ENCODE results near the gene SLC7A6. TPM values are rescaled to one million over a fixed set of nuclear protein-coding genes. Genes with fewer than 3 reads are reported as not detected.

Gene SLC7A6
- total RNA-seq: 10 to 100 TPM; 69.0 to 97.7 TPM

- Mint-ChIP-seq H3K9me3 (no peaks in the 10 kb centered on the region), H3K27ac (peak within 1 kb of the TSS; percentile 97), H3K36me3 (peaks cover 10 to 20% of the 10 kb centered on the region in 2 donors)
- ATAC-seq (peak; percentile 73 to 80), DNase-seq (ENCODE audit: low spot score in 2 of 2) (peak; percentile 83 to 88)
These were observed at the start of gene SLC7A6 for GRCh38 chr16:68264128-68265077. TSS of gene SLC7A6 (plus strand) at chr16:68264526. CDS start at chr16:68274727, 10,201 bp downstream.

- H3K9me3 Mint-ChIP-seq: no peaks in the 10 kb centered on the region
- DNase-seq (ENCODE audit: low spot score in 2 of 2) (no peak), ATAC-seq (no peak)
- no peak overlapping the region for H3K27ac Mint-ChIP-seq
- peaks cover 0 to 13% of the 10 kb centered on the region in 2 donors for H3K36me3 Mint-ChIP-seq
These were observed 49.6 kb upstream of the SLC7A6 start for GRCh38 chr16:68214726-68215125.

GRCh38 chr16:68215302-68215701, 49.0 kb upstream of the SLC7A6 start:
- DNase-seq (ENCODE audit: low spot score in 2 of 2) (no peak), ATAC-seq (no peak)
- Mint-ChIP-seq H3K27ac (peak overlapping the region in 1 of 2 donors; percentile 10), H3K36me3 (peaks cover 0 to 7% of the 10 kb centered on the region in 2 donors), H3K9me3 (no peaks in the 10 kb centered on the region)

DNA sequence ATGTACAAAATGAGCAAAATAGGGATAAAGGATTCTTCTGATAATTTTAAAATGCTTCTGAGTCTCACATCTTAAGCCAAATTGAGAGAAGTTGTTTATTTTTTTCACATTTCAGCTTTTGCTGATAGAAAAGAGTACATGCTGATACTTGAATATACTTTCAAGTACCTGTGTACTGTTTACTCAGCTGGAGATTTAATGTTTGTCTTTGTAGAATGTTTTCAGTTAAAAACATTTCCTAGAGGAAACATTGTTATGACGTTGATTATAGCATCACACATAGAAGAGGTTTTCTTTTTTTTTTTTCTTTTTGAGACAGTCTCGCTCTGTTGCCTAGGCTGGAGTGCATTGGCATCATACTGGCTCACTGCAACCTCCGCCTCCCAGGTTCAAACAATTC, 48.1 kb upstream of the SLC7A6 start:
- Mint-ChIP-seq H3K36me3 (no peaks in the 10 kb centered on the region), H3K9me3 (no peaks in the 10 kb centered on the region), H3K27ac (peak overlapping the region in 1 of 2 donors; percentile 68)
- no peak for DNase-seq (ENCODE audit: low spot score in 2 of 2)
- no peak for ATAC-seq

GRCh38 chr16:68217506-68217905, 46.8 kb upstream of the SLC7A6 start:
- Mint-ChIP-seq H3K27ac (peak overlapping the region; percentile 64 to 78), H3K36me3 (no peaks in the 10 kb centered on the region), H3K9me3 (no peaks in the 10 kb centered on the region)
- ATAC-seq: peak in 1 of 2 donors; percentile 20
- DNase-seq (ENCODE audit: low spot score in 2 of 2): no peak

- DNase-seq (ENCODE audit: low spot score in 2 of 2) (no peak), ATAC-seq (no peak)
- H3K36me3 Mint-ChIP-seq: no peaks in the 10 kb centered on the region
- H3K9me3 Mint-ChIP-seq: no peaks in the 10 kb centered on the region
- H3K27ac Mint-ChIP-seq: peak overlapping the region in 1 of 2 donors; percentile 75
These were observed 44.5 kb upstream of the SLC7A6 start for GRCh38 chr16:68219725-68220351.

- Mint-ChIP-seq H3K27ac (no peak overlapping the region), H3K36me3 (no peaks in the 10 kb centered on the region), H3K9me3 (no peaks in the 10 kb centered on the region)
- ATAC-seq (no peak), DNase-seq (ENCODE audit: low spot score in 2 of 2) (no peak)
These were observed 41.3 kb upstream of the SLC7A6 start for GRCh38 chr16:68223072-68223471.

GRCh38 chr16:68226116-68226515, 38.2 kb upstream of the SLC7A6 start:
- H3K27ac Mint-ChIP-seq: peak overlapping the region; percentile 4 to 81
- no peak for ATAC-seq
- H3K9me3 Mint-ChIP-seq: no peaks in the 10 kb centered on the region

DNA sequence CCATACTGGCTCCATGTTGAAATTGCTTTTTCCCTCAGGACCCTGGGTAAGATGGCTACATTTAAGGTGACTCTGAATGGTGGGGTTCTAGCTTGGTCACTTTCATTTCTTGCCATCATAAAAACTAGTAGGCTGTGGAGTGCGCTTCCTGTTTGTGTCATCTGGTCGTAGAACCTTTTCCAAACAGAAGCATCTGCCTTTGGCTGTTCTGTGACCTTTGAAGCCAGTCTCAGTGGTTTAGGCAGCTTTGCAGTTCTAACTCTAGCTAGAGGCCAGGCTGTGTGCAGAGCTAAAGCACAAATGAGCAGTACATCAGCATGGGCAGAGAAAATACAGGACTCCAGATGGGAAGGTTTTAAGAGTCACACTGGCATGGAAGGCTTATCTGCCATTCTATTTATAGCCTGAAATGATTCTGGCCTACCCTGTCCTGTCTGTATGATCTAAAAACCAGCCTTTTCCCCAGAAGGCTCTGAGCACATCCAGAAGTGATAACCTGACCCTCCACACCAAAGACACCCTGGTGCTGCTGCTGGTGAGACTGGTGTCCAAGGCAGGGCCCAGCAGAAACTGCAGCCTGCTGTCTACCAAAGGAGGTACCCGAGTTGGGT, 37.0 kb upstream of the SLC7A6 start:
- ATAC-seq (peak; percentile 76 to 89), DNase-seq (ENCODE audit: low spot score in 2 of 2) (no peak)
- H3K36me3 Mint-ChIP-seq: no peaks in the 10 kb centered on the region
- H3K9me3 Mint-ChIP-seq: no peaks in the 10 kb centered on the region
- H3K27ac Mint-ChIP-seq: peak overlapping the region; percentile 53 to 94

More at GRCh38 chr16:68226116-68226515, 38.2 kb upstream of the SLC7A6 start:
- H3K36me3 Mint-ChIP-seq: no peaks in the 10 kb centered on the region
- DNase-seq (ENCODE audit: low spot score in 2 of 2): no peak

DNA sequence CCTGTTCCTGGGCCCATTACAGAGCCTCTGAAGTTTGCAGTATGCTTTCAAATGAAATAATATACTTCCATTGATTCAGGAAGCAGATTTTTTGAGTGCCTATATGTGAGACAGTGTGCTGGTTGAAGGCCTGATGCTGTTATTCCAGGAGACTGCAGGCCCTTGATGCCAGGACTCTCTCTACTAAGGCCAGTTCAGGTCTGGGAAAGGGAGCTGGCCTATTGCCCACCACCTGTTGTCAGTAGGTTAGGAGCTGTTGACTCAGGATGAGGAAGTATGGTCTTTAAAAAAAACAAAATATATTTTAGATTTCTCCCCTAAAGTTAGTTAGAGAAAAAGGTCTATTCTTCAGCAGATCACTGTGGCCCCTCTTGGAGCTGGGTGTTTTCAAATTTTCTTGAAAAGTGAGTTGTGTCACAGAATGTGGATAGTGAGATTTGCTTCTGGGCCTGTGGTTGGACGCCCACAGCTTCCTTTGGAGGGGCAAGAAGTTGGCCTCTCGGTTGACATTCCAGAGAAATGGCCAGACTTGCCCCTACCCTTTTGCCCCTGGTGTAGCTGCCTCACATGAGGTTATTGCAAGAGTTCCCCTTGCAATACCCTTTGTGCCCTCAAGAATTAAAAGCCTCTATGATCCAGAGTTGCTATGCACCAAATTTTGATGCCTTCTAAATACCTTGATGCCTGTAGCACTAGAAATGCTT, 36.3 kb upstream of the SLC7A6 start:
- ATAC-seq: no peak
- no peak for DNase-seq (ENCODE audit: low spot score in 2 of 2)
- no peaks in the 10 kb centered on the region for H3K36me3 Mint-ChIP-seq
- peak overlapping the region; percentile 53 to 94 for H3K27ac Mint-ChIP-seq
- no peaks in the 10 kb centered on the region for H3K9me3 Mint-ChIP-seq

DNA sequence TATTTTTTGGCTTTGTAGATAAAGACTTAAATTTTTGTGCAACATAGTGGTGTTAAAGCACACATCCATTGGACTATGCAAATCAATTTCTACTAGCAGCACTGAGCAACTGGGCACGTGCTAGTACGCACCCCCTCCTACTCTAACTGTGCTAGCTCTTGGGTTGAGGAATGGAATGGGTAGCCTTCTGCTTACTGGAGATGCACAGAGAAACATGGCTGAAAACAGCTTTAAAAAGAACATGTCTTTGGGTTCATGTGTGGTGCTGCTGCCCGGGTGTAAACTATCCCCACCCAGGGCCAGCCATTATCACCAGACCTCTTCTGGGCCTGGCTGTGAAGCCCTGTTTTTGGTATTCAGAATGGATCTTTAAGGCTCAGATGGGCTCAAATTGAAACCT, 35.7 kb upstream of the SLC7A6 start:
- Mint-ChIP-seq H3K36me3 (no peaks in the 10 kb centered on the region), H3K27ac (peak overlapping the region in 1 of 2 donors; percentile 49), H3K9me3 (no peaks in the 10 kb centered on the region)
- DNase-seq (ENCODE audit: low spot score in 2 of 2) (no peak), ATAC-seq (no peak)

DNA sequence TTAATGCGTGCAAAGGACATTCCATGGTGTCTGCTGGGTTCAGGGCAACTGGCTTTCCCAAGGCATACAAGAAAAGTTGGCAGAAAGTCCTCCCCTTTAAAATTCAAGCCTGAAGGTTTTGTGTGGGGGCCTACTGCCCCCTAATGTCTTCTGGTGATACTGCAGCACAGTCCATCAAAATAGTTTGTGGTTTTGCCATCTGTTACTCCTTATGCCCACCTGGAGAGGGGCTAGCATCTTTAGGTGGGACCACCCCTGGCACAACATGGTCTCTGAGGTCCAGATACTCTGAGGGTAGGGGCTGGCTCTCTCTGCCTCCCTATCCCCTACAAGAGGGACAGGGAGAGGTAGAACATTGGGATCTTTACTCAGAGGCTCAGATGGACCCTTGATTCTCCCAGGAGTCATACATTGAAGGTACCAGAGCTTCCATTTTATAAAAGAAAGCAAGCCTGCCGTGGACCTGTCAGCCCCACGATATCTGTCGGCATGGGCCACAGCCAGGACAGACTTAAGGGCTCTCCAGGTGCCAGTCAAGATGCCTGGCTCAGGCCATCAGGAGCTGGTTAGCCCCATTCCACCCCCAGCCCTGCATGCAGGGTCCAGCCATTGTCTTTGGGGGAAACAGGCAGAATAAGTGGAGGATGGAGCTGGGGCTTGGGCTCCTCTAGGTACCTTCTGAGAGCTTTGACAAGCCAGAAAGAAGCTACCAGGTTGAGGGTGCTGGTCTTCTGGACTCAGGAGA, 34.7 kb upstream of the SLC7A6 start:
- Mint-ChIP-seq H3K9me3 (no peaks in the 10 kb centered on the region), H3K36me3 (no peaks in the 10 kb centered on the region), H3K27ac (peak overlapping the region; percentile 49 to 78)
- peak in 1 of 2 donors; percentile 59 for DNase-seq (ENCODE audit: low spot score in 2 of 2)
- ATAC-seq: no peak

DNA sequence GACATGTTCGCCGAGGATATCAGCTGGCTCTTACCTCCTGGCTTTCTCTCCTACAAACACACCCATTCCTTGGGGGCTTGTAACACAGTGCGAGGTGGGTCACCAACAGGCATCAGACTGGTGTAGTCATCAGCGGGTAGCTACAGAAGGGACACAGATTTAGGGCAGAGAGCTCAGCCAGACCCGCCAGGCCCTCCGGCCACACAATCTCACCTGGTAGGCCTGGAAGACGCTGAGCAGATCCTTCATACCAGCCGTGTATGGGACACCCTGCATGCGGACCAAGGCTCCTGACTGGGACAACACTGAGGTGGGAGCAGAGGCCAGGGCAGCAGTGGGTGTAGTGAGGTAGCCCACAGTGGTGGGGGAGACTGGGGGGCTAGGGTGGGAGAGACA, 34.2 kb upstream of the SLC7A6 start:
- no peak overlapping the region for H3K27ac Mint-ChIP-seq
- no peak for ATAC-seq
- no peaks in the 10 kb centered on the region for H3K9me3 Mint-ChIP-seq

DNA sequence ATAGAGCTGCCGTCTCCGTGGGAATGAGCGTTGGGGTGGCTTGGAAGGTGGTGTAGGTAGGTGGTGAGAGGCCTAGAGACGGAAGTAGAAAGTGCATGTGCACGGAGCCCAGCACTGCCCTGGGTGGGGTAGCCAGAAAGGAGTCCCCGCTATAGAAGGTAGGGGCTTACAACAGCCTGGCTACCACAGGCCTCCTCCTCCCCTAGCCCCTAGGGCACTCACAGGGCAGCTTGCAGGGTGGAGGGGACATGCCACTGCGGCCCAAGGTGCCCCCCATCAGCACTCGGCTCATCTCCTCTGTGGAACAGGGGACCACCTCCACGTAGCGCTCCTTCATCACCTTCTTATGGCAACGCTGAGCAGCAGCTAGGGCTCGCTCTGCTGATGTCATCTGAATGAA, 33.4 kb upstream of the SLC7A6 start:
- ATAC-seq (no peak), DNase-seq (ENCODE audit: low spot score in 2 of 2) (no peak)
- H3K27ac Mint-ChIP-seq: no peak overlapping the region
- H3K36me3 Mint-ChIP-seq: no peaks in the 10 kb centered on the region
- no peaks in the 10 kb centered on the region for H3K9me3 Mint-ChIP-seq

More for the DNA sequence above, 34.2 kb upstream of the SLC7A6 start:
- no peak for DNase-seq (ENCODE audit: low spot score in 2 of 2)
- H3K36me3 Mint-ChIP-seq: no peaks in the 10 kb centered on the region

DNA sequence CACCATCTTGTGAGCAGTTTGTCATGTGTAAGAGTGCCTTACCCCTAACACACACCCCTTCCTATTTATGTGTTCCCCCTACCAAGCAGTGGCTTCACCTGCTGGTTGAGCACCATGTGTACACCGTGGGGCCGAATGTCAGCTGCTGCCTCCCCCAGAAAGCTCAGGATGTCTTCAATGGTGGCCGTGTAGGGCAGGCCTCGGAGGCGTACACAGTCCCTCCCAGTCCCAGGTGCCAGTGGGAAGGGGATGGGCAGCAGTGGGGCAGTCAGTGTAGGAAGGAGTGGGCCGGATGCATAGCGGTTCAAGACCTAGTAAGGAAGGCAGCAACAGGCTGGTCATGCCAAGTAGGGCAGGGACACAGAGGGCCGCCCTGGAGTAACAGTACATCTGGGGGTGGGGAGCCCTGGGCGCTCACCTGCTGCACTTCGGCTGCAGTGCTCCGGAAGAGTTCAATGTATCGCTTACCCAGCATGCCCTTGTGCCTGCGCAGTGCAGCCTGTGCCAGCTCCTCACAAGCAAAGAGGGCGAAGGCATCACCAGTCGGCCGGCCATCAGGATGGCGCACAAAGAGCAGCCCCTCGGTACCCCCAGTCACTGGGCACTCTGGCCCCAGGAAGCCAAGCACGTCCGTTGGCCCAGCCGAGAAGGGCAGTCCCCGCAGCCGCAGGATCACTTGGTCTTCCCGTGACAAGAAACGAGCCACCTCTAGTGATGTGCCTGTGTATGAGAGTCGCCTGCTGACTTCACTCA, 32.8 kb upstream of the SLC7A6 start:
- DNase-seq (ENCODE audit: low spot score in 2 of 2): no peak
- ATAC-seq: no peak
- Mint-ChIP-seq H3K36me3 (no peaks in the 10 kb centered on the region), H3K9me3 (no peaks in the 10 kb centered on the region), H3K27ac (peak overlapping the region in 1 of 2 donors; percentile 41)
